Measurements from ENCODE around the gene NAP1L4. TPM values are rescaled to one million over a fixed set of nuclear protein-coding genes. Genes with fewer than 3 reads are reported as not detected.
A peak's percentile ranks its signal among the peaks of the same experiment; 100 is the strongest.

Gene NAP1L4
- total RNA-seq, 1 donor from 2014 or later, result 171 TPM

- peaks cover 12% of the 10 kb centered on the region for H3K9me3 Mint-ChIP-seq
- TF ChIP-seq CTCF (IDR thresholded peaks at IDR 0.05; ENCODE audit: unreplicated experiment), result no peak
- no peaks in the 10 kb centered on the region for H3K27me3 Mint-ChIP-seq (ENCODE audit: low read depth)
- DNase-seq (ENCODE audit: low spot score in 2 of 2, unreplicated experiment in 2 of 2), result no peak
- peak overlapping the region; percentile 70 for H3K4me3 Mint-ChIP-seq
- peaks cover 15% of the 10 kb centered on the region for H3K36me3 Mint-ChIP-seq
- peaks cover 12% of the 10 kb centered on the region for H3K4me1 Mint-ChIP-seq
- H3K27ac Mint-ChIP-seq, result no peak overlapping the region
Observed at GRCh38 chr11:2902784-2903671, 89.1 kb downstream of the NAP1L4 start.

- no peak overlapping the region for H3K27ac Mint-ChIP-seq
- TF ChIP-seq CTCF (IDR thresholded peaks at IDR 0.05; ENCODE audit: unreplicated experiment), result no peak
- no peaks in the 10 kb centered on the region for H3K27me3 Mint-ChIP-seq (ENCODE audit: low read depth)
Observed at GRCh38 chr11:2901854-2902783, 90.0 kb downstream of the NAP1L4 start.

GRCh38 chr11:2901196-2901796 lies 90.8 kb downstream of the NAP1L4 start:
- DNase-seq (ENCODE audit: low spot score in 2 of 2, unreplicated experiment in 2 of 2), result no peak
- Mint-ChIP-seq H3K4me3 (peak overlapping the region; percentile 38), H3K27ac (peak overlapping the region; percentile 25), H3K4me1 (peaks cover 12% of the 10 kb centered on the region), H3K27me3 (ENCODE audit: low read depth) (no peaks in the 10 kb centered on the region), H3K9me3 (peaks cover 12% of the 10 kb centered on the region), H3K36me3 (peaks cover 15% of the 10 kb centered on the region)
- TF ChIP-seq CTCF (IDR thresholded peaks at IDR 0.05; ENCODE audit: unreplicated experiment), result no peak

More at GRCh38 chr11:2901854-2902783, 90.0 kb downstream of the NAP1L4 start:
- Mint-ChIP-seq H3K9me3 (peaks cover 12% of the 10 kb centered on the region), H3K36me3 (peaks cover 15% of the 10 kb centered on the region), H3K4me1 (peaks cover 12% of the 10 kb centered on the region), H3K4me3 (peak overlapping the region; percentile 70)
- peak; percentile 74 to 81 for DNase-seq (ENCODE audit: low spot score in 2 of 2, unreplicated experiment in 2 of 2)

- H3K9me3 Mint-ChIP-seq, result no peaks in the 10 kb centered on the region
- no peak overlapping the region for H3K4me3 Mint-ChIP-seq
- DNase-seq (ENCODE audit: low spot score in 2 of 2, unreplicated experiment in 2 of 2), result no peak
- no peaks in the 10 kb centered on the region for H3K36me3 Mint-ChIP-seq
- TF ChIP-seq CTCF (IDR thresholded peaks at IDR 0.05; ENCODE audit: unreplicated experiment), result no peak
- H3K27ac Mint-ChIP-seq, result no peak overlapping the region
- H3K27me3 Mint-ChIP-seq (ENCODE audit: low read depth), result no peaks in the 10 kb centered on the region
- peaks cover 12% of the 10 kb centered on the region for H3K4me1 Mint-ChIP-seq
Observed at GRCh38 chr11:2899080-2899783, 92.9 kb downstream of the NAP1L4 start.

All from mesothelial cell of epicardium (in vitro differentiated cells).